ENCODE data around the gene PELI2.

- TF ChIP-seq CTCF (IDR thresholded peaks at IDR 0.05) = no peak
- no peak for TF ChIP-seq POLR2A (IDR thresholded peaks at IDR 0.05)
Measured at GRCh38 chr14:56094076-56094475, 24.1 kb upstream of the PELI2 start.

Data from ovary (tissue), 3 donors.